Nephron progenitor cell (in vitro differentiated cells): Measurements from ENCODE around the gene FUT3.

ENCODE experiments used
- DNase-seq: peaks from one replicate; pipeline ENCODE4 v3.0.0; 2021
- H3K27ac Mint-ChIP-seq: 2 replicates; pipeline ENCODE4 v1.8.0; 2021; ENCODE audit warnings: mild to moderate bottlenecking, moderate library complexity, mixed read lengths
- H3K27me3 Mint-ChIP-seq: 2 replicates; pipeline ENCODE4 v1.8.0; 2021; ENCODE audit warnings: mild to moderate bottlenecking, low read depth, mixed read lengths; ENCODE audit not compliant: poor library complexity
- H3K36me3 Mint-ChIP-seq: 2 replicates; pipeline ENCODE4 v1.8.0; 2021; ENCODE audit warnings: low read depth, mixed read lengths
- H3K4me1 Mint-ChIP-seq: 2 replicates; pipeline ENCODE4 v1.8.0; 2021; ENCODE audit warnings: mixed read lengths
- H3K4me3 Mint-ChIP-seq: 2 replicates; pipeline ENCODE4 v1.8.0; 2021; ENCODE audit warnings: mild to moderate bottlenecking, moderate library complexity, mixed read lengths
- H3K9me3 Mint-ChIP-seq: 2 replicates; pipeline ENCODE4 v1.8.0; 2021; ENCODE audit warnings: mild to moderate bottlenecking, moderate library complexity, mixed read lengths
- TF ChIP-seq, protein P1 (sequence below): fragments of 200-600 bp; sonication (generic); IDR thresholded peaks from 2 replicates; pipeline ENCODE4 v1.5.0; 2021; ENCODE audit warnings: antibody characterized with exemption

Gene FUT3

GRCh38 chr19:5851302-5851701 lies at the start of gene FUT3:
Gene FUT3 (minus strand): TSS chr19:5851449.
- H3K27me3 Mint-ChIP-seq: peaks cover 5% of the 10 kb centered on the region
- TF ChIP-seq, protein P1, sequence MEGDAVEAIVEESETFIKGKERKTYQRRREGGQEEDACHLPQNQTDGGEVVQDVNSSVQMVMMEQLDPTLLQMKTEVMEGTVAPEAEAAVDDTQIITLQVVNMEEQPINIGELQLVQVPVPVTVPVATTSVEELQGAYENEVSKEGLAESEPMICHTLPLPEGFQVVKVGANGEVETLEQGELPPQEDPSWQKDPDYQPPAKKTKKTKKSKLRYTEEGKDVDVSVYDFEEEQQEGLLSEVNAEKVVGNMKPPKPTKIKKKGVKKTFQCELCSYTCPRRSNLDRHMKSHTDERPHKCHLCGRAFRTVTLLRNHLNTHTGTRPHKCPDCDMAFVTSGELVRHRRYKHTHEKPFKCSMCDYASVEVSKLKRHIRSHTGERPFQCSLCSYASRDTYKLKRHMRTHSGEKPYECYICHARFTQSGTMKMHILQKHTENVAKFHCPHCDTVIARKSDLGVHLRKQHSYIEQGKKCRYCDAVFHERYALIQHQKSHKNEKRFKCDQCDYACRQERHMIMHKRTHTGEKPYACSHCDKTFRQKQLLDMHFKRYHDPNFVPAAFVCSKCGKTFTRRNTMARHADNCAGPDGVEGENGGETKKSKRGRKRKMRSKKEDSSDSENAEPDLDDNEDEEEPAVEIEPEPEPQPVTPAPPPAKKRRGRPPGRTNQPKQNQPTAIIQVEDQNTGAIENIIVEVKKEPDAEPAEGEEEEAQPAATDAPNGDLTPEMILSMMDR: no peak
- H3K36me3 Mint-ChIP-seq: no peaks in the 10 kb centered on the region
- H3K9me3 Mint-ChIP-seq: no peaks in the 10 kb centered on the region
- no peak for DNase-seq
- peaks cover 23% of the 10 kb centered on the region for H3K4me1 Mint-ChIP-seq
- H3K27ac Mint-ChIP-seq: peak within 1 kb of the TSS; percentile 30
- H3K4me3 Mint-ChIP-seq: no peak within 1 kb of the TSS

DNA sequence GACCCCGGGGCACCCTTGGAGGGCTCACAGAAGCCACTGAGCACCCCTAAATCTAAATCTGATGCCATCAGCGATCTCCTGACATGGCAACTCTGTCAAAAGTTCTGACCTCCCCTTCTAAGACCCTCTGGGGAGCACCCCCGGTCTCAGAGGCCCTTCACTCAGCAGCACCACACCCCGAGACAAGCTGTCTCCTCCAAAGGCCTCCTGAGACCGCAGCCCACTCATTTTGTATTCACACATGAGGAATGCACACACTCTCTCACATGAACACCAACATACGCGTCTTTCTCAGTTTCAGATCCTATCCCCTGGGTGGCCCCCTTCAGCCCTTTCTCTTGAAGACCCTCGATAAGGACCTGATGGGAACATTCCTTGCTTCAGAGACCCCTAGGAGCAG lies 49.7 kb upstream of the FUT3 start:
- peak overlapping the region; percentile 4 for H3K4me3 Mint-ChIP-seq
- peaks cover 15% of the 10 kb centered on the region for H3K4me1 Mint-ChIP-seq
- no peak for DNase-seq
- no peaks in the 10 kb centered on the region for H3K9me3 Mint-ChIP-seq
- H3K27me3 Mint-ChIP-seq: no peaks in the 10 kb centered on the region
- H3K36me3 Mint-ChIP-seq: peaks cover 14% of the 10 kb centered on the region
- TF ChIP-seq, protein P1: no peak
- H3K27ac Mint-ChIP-seq: peak overlapping the region; percentile 96

DNA sequence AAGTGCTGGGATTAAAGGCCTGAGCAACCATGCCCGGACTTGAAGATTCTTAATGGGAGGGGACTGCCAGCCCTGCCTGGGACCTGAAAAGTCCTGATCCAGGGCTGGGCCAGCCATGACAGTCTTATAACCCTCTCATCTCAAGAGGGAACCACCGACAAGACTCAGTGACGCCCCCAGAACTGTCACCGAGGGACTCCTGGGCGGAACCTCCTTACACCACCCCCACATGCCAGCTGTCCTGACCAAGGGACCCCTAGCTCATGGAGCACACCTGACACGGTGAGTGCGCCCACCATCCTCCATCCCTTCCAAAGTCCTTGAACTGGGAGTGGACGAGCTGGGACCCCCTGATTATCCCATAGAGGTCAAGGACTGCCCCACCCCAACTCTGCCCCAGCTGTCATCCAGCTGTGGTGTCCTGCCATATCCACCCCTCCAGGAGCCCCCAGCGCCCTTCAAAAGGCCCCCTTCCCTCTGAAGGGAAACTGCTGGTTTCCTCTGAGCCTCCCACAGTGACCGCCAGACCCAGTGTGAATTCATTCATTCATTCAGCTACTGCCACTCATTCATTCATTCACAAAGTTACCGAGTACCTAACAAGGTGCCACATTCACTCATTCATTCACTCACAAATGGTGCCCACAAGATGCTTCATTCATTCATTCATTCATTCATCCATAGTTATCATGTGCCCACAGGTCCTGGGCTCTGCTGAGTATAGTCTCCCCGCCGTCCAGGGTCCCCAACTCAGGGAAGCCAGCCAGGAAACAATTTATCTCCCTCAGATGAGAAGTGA lies 48.7 kb upstream of the FUT3 start:
- Mint-ChIP-seq H3K9me3 (no peaks in the 10 kb centered on the region), H3K36me3 (peaks cover 14% of the 10 kb centered on the region), H3K27ac (peak overlapping the region; percentile 57), H3K4me1 (peaks cover 13% of the 10 kb centered on the region), H3K4me3 (no peak overlapping the region), H3K27me3 (no peaks in the 10 kb centered on the region)
- TF ChIP-seq, protein P1: no peak
- no peak for DNase-seq

DNA sequence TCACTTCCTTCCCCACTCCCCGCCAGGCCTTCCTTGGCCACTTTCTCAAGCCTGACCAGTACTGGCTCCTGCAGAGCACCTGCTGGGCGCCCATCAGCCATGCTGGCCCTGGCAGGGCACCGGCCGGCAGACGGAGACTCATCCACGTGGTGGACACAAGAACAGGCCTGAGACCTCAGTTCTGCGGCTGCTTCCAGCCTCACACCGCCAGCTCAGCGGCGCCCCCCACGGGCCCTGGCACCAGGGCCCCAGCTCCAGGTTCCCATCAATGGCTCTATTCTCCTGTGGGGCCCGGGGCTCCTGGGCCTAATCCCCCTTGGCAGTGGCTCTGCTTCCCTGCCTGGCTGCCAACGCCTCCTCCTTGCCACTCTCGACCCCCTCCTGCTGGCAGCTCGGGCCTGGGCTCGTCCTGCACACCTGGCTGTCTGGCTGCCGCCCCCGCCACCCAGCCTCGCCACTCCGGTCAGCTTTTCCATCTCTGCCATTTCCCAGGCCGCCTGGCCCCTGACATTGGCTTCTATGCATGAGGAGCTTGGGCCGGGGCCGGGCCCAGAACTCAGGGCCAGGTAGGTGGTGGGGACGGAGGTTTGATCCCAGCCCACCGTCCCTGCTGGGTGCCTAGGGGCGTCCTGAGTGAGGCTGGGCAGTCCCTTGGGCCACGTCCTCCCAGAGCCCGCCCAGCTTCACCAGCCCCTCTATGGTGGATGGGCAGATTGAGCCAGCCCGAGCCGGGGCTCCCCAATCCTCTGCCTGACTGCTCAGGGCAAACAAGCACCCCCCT lies 46.1 kb upstream of the FUT3 start:
- Mint-ChIP-seq H3K27ac (no peak overlapping the region), H3K4me1 (peaks cover 8% of the 10 kb centered on the region), H3K9me3 (no peaks in the 10 kb centered on the region), H3K4me3 (no peak overlapping the region), H3K27me3 (no peaks in the 10 kb centered on the region), H3K36me3 (peaks cover 14% of the 10 kb centered on the region)
- DNase-seq: no peak
- TF ChIP-seq, protein P1: no peak

DNA sequence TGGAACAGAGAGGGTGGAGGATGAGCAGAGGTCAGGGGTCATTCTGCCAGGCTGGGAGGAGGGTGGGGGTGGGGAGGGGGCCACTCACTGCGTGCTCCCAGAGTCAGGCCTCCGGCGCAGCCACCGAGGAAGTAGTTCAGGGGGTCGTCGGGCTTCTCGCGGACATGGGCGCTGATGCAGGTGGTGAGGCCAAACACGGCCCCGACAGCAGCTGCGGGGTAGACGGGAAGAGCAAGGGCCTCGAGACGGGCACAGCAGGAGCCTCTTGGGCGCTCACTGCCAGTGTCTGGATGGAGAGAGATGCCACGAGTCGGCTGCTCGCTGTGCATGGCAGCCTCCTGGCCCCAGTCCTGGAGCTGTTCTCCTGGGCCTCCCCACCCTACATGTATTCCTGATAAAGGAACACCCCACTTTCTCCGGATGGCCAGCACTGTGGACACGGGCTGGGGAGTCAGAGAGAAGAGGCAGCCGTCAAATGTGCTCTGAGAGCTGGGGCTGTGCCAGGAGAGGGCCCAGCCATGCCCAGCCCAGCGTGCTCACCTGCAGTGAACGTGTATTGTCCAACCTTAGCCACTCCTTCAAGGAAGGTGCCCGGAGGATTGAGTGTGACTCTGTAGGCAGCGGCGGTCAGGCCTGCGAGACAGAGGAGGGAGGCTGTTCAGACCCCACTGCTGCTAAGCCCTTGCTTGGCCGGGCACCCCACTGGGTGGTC lies 45.3 kb upstream of the FUT3 start:
- Mint-ChIP-seq H3K9me3 (no peaks in the 10 kb centered on the region), H3K36me3 (peaks cover 14% of the 10 kb centered on the region), H3K4me3 (no peak overlapping the region), H3K4me1 (peaks cover 12% of the 10 kb centered on the region), H3K27ac (no peak overlapping the region), H3K27me3 (no peaks in the 10 kb centered on the region)
- TF ChIP-seq, protein P1: no peak
- no peak for DNase-seq
